Tracheal epithelial cell (primary cell): ENCODE data around the gene MASP2. TPM values are rescaled to one million over a fixed set of nuclear protein-coding genes. Genes with fewer than 3 reads are reported as not detected.

ENCODE experiments used
- total RNA-seq: library from RNA; depleted of rRNA; stranded (reverse); fragments of >200 nt; gene quantifications from 2 replicates; pipeline ENCODE4 v1.2.1, GENCODE V29; 2014

Gene MASP2
- total RNA-seq: not detected in 2 replicates

DNA sequence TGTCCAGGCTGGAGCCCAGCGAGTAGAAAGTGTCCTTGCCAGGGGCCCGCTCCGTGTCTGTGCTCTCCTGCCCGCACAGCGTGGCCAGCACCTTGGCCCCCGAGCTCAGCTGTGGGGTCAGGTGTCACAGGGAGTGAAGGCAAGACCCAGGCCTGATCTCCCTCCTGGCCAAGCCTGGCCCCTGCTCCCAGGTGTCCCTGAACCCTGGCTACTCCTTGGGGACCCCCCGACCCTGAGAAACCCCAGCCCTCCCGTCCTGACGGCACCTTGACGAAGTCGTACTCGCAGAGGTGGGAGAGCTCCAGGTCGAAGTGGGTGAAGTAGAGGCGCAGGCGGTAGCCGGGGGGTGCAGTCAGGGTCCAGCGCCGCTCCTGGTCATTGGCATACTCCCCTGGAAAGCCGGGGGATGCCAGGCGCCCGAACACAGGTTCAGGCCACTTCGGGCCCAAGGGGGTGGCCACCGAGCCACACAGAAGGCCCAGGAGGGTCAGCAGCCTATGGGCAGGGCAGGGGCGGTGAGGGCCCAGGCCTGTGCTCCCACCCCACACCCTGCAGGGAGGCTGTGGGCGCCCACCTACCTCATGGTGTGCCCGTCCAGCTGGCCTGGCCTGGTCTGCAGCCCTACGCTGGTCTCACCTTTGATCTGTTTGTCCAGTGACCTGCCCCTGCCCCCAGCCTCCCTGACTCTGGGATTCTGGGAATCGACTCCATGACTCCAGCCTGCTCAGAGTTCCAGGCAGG is at the start of gene MASP2:
Gene MASP2 (minus strand): TSS at position 615 of the 741 bp plus-strand sequence. CDS start 32 bp downstream, at position 583.

GRCh38 chr1:11059968-11060830 is 13.2 kb upstream of the MASP2 start, which contains the start of gene SRM:
TSS of gene SRM (minus strand) at chr1:11060018. CDS start at chr1:11059943, 75 bp downstream.

GRCh38 chr1:11012260-11013159 is 34.5 kb downstream of the MASP2 start, which contains the start of gene TARDBP:
TSS of gene TARDBP (plus strand) at chr1:11012654. CDS start at chr1:11013728, 1,074 bp downstream.

Other genes with a start within 250 kb of the MASP2 start
- gene TARDBP, start 34.6 kb downstream of the MASP2 start, total RNA-seq: 105 and 116 TPM in 2 replicates
- gene SRM, start 12.8 kb upstream of the MASP2 start, total RNA-seq: 11.1 and 13.5 TPM in 2 replicates
- 32.4 and 37.1 TPM in 2 replicates for gene EXOSC10, start 52.6 kb upstream of the MASP2 start, total RNA-seq
- 1.2 TPM in 1 of 2 replicates, not detected in the other for gene ANGPTL7, start 142.1 kb upstream of the MASP2 start, total RNA-seq
- 28.6 and 34.9 TPM in 2 replicates for gene MTOR, start 215.3 kb upstream of the MASP2 start, total RNA-seq
- gene UBIAD1, start 226.0 kb upstream of the MASP2 start, total RNA-seq: 7.0 and 7.2 TPM in 2 replicates